ENCODE measurements around the gene ARL5B.
"Not testable (repeated sequence)": the region's sequence is repeated elsewhere in the genome, so short reads cannot be mapped to it uniquely, and the experiment has no call there.

Gene ARL5B, protein sequence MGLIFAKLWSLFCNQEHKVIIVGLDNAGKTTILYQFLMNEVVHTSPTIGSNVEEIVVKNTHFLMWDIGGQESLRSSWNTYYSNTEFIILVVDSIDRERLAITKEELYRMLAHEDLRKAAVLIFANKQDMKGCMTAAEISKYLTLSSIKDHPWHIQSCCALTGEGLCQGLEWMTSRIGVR

DNA sequence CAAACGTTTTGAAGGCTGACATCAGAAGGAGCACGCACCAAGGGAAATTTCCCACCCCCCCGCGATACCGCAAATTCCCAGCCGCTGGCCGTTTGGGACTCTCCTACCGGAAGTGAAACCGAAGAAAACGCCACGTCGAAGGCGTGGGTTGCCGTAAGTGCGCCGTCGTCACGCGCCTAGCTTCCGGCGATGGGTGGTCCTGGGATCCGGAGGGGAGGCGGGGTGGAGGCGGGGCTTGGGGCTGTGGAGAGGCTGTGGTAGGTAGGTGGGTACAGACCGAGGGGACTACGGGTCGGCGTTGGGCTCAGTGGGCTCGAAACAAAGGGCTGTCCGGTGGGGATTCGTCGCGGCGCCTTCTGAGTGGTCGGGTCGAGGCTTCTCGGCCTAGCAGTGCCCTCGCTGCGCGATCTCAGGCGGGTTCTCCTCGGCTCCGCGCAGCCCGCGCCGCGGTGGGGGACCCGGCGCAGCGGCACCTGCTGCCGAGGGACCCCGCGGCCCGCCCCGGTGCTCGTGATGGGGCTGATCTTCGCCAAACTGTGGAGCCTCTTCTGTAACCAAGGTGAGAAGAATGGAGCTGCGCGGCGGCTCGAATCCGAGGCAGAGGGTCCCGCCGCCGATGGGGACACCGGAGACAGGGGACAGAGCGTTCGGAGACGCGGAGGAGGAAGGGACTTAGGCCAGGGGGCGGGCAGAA lies at the start of gene ARL5B:
TSS of gene ARL5B (plus strand) at position 307 of the 694 bp plus-strand sequence. CDS start at position 514, 207 bp downstream.
- peak; percentile 81 for DNase-seq

DNA sequence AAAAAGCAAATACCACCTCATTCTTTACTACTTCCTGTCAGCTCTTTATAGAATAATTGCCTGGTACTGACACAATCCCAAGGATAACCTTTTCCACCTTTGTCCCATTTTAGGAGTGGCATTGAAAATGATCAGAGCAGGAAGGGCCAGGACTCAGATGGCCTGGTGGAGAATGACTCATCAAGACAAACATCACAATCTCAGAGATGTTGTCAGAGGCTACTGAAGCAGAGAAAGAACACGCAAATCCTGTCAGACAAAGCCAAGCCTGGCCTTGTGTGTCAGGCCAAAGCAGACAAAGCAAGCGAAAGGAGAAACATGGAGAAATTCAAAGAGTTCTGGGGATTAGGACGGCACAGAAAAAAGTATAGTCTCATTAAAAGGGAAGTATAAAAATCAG lies 48.7 kb upstream of the ARL5B start:
- DNase-seq = peak; percentile 18

DNA sequence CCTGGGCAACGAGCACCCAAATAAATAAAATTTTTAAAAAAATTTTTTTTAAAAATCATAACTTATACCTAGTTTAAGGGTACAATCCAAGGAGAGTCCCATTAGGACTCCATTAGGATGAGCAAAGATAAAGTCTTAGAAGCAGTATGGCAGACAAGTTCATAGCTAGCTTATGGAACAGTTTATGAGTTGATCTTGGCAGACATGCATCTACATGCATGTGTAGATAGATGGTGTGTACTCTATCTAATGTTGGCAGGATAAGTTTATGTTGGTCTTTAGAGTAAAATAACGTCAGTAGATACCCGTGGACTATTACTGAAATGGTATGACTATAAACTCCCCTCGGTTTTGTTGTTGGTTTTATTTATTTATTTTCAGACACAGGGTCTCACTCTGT lies 48.1 kb upstream of the ARL5B start:
- no peak for DNase-seq

DNA sequence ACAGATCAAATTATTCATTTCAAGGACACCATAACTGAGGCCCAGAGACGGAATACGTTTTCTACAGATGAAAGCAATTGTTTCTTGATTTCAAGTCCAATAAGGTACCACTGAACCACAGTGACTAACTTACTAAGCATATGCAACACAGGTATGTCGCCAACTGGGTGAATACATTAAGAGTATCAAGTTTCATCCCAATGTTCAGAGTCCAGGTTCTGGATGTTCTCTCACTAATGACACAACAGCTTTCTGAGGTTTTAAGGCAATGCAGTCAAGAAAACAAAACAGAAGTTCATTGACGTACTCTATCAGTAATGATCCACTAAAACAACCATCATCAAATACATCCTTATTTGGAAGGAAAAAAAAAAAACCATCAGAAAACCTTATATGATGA lies 43.6 kb upstream of the ARL5B start:
- DNase-seq = no peak

DNA sequence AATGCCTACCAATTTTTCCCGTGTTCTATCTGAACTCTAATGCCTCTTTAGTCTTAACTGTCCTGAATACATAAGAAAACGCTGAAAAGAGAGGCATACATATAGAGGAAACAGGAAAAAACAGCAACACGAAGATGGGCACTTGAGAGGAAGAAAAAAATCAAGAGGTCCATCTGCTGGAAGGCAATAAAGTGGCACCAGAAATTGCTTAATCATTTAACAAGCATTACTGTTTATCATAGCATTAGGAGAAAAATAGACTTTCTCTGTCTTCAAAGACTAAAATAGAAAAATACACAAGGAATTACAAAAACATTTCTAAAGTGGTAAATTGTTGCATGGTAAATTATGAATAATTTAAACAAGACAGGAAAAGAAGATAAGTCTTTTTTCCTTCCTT lies 42.9 kb upstream of the ARL5B start:
- DNase-seq = no peak

DNA sequence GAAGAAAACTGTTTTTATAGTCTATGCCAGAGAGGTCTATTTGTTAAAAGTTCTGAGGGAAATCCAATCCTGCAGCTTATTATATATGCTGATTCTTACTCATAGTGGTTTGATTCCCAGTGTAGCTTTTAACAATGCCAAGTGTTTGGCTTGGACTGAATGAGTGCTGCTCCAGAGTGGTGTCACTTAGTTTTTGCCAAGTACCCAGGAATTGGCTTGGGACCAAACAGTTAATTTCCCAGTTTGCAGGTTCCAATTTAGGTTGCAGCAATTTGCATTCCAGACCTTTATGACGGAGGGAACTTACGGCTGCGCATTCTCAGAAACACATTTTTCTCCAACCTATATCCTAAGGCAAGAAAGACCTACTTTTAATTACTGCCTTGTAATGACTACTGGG lies 40.2 kb upstream of the ARL5B start:
- DNase-seq = no peak

DNA sequence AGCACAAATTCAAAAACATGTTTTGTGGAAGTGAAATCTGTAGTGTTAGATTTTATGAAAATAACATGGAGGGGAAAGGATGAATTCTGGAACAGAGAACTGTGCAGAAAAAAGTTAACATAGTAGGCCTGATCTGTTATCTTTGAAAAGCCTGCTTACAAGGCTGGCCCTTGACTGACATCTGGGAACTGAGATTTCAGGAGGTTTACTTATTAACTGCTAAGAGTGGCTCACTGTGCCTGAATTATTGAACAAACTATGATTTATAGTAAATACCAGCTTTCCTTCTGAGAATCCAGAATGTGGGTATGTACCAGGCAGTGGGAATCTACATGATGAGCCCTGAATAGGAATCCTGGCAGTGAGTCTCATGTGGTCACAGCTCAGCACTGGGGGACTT lies 38.4 kb upstream of the ARL5B start:
- no peak for DNase-seq

DNA sequence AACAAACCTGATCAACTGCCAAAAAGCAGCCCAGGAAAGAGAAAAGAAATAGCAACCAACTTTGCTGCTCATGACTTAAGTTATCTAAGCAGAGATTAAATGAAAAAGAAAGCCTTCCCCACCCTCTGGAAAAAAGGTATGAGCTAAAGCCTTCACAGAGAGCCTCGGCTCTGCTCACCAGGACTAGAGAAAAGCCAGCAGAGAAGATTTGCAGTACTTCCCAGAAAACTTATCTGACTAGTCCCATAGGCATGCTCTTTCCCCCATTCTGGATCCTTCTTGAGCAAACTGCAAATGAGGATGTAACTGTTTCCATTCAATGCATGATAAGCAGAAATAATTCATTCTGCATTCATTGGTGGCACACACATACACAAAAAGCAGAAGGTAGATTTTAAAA lies 35.6 kb upstream of the ARL5B start:
- not testable (repeated sequence) for DNase-seq

DNA sequence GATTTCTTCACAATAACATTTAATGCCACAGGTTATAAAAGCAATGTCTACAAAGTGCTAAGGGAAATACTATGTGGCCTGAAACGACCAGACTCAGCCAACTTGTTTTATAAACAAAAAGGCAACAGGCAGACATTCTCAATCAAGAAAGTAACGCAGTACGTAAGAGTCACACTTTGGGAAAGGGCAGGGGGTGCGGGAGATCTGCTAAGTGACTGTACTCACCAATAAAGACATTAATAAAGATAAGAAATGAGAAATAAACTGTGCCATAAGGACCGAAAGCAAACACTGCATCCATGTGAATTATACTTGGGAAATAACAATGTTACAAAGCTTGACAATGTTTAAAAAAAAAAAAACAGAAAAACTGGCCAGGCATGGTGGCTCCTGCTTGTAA lies 33.3 kb upstream of the ARL5B start:
- no peak for DNase-seq

DNA sequence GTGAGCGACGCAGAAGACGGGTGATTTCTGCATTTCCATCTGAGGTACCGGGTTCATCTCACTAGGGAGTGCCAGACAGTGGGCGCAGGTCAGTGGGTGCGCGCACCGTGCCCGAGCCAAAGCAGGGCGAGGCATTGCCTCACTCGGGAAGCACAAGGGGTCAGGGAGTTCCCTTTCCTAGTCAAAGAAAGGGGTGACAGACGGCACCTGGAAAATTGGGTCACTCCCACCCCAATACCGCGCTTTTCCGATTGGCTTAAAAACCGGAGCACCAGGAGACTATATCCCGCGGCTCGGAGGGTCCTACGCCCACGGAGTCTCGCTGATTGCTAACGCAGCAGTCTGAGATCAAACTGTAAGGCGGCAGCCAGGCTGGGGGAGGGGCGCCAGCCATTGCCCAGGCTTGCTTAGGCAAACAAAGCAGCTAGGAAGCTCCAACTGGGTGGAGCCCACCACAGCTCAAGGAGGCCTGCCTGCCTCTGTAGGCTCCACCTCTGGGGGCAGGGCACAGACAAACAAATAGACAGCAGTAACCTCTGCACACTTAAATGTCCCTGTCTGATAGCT lies 31.7 kb upstream of the ARL5B start:
- DNase-seq = not testable (repeated sequence)

DNA sequence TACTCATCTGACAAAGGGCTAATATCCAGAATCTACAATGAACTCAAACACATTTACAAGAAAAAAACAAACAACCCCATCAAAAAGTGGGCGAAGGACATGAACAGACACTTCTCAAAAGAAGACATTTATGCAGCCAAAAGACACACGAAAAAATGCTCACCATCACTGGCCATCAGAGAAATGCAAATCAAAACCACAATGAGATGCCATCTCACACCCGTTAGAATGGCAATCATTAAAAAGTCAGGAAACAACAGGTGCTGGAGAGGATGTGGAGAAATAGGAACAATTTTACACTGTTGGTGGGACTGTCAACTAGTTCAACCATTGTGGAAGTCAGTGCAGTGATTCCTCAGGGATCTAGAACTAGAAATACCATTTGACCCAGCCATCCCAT lies 26.7 kb upstream of the ARL5B start:
- not testable (repeated sequence) for DNase-seq

DNA sequence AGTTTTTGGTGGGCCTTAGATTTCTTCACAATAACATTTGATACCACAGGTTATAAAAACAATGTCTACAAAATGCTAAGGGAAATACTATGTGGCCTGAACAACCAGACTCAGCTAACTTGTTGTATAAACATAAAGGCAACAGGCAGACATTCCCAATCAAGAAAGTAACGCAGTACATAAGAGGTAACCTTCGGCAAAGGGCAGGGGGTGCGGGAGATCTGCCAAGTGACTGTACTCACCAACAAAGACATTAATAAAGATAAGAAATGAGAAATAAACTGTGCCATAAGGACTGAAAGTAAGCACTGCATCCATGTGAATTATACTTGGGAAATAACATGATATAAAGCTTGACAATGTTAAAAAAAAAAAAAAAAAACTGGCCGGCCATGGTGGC lies 23.2 kb upstream of the ARL5B start:
- no peak for DNase-seq

DNA sequence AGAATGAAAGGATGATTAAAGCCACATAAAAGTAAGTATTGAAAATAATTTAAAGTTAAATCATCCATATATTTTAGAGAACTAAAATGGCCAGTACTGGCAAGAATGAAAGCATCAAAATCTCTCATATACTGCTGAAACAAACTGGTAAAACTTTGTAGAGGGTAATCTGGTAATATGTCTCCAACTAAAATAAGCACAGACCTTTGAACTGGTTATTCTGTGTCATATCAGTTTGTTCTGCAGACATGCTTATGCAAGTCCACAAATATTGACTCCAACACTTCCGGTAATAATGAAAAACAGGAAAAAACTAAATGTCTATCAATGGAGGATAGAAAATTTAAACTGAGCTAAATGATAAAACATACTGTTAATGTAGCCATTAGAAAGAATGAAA lies 21.8 kb upstream of the ARL5B start:
- DNase-seq = not testable (repeated sequence)

DNA sequence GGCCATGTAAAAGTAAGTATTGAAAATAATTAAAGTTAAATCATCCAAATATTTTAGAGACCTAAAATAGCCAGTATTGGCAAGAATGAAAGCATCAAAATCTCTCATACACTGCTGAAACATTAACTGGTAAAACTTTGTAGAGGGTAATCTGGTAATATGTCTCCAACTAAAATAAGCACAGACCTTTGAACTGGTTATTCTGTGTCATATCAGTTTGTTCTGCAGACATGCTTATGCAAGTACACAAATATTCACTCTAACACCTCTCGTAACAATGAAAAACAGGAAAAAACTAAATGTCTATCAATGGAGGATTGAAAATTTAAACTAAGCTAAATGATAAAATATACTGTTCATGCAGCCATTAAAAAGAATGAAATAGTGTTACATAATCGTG lies 19.5 kb upstream of the ARL5B start:
- DNase-seq = not testable (repeated sequence)

DNA sequence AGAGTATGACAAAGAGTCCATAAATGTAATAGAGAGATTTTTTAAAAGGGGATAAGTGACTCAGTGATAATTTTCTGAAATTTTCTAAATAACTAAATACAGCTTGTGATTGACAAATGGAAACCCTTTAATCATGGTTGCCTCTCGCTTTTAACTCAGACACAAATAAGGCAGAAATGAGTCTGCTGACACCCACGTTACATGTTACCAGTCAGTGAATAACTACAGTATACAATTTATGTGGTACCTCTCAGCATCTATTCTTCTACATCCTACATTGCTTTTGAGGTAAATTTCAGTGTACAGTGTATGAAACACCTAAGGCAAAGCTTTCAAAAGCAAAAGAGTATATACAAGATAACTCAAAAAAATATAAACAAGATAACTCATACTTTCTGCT lies 12.1 kb upstream of the ARL5B start:
- DNase-seq = no peak

DNA sequence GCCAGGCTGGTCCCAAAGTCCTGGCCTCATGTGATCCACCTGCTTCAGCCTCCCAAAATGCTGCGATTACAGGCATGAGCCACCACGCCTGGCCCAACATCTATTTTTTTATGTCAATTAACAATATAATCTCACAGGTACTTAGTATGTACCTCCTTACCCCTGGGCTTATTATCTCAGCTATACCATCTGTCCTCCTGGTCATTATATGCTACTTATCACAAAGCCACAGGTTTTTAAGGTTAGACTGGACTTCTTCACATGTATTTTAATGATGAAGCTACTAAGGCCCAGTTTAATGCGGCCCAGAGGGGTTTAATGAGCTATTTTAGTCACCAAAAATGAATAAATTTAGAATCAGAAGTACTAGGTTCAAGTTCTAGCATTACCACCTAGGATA lies 11.3 kb upstream of the ARL5B start:
- no peak for DNase-seq

DNA sequence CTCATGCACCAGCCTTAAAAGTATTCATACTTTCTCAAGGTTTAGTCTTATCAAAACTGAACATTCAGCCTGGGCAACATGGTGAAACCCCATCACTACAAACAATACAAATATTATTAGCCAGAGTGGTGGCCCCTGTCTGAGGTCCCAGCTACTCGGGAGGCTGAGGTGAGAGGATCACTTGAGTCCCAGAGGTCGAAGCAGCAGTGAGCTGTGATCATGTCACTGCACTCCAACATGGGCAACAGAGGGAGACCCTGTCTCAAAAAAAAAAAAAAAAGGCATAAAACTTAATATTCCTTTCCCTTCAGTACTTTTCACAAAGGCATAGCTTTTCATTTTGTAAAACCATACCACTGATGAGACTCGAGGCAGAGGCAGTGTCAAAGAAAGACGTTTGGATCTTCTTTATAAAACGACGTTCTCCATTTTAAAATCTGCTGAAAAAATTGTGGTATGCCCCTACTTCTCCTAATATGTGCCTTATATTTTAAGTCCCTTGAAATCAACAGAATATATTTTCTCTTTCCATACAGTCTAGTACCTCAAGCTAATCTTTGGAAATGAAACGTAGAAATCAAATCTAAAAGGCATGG lies 9.8 kb upstream of the ARL5B start:
- no peak for DNase-seq

DNA sequence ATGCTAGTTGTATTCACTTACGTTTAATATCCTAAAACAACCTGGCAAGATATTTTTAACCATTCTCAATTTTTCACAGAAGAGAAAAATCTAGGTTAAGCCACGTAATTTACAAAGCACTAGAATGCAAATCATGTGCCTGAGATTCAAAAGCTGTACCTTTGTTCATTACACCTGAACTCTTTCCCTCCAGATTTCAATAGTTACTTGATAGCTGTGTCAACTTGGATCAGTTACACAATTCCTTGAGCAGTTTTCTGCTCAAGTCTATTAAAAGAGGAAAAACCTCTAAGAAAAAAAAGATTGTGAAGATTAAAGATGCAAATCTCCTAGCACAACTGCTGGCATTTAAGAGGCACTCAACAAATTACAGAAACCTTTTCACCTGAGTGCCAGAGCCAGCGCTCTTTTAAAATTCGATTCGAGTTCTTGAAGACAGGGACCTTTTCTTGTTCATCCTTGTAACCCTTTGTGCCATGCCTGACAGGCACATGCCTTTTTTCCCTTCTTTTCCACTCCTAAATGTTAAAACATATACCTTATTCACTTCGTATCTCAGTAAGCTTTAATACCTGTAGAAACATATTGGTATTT lies 8.7 kb upstream of the ARL5B start:
- DNase-seq = no peak

DNA sequence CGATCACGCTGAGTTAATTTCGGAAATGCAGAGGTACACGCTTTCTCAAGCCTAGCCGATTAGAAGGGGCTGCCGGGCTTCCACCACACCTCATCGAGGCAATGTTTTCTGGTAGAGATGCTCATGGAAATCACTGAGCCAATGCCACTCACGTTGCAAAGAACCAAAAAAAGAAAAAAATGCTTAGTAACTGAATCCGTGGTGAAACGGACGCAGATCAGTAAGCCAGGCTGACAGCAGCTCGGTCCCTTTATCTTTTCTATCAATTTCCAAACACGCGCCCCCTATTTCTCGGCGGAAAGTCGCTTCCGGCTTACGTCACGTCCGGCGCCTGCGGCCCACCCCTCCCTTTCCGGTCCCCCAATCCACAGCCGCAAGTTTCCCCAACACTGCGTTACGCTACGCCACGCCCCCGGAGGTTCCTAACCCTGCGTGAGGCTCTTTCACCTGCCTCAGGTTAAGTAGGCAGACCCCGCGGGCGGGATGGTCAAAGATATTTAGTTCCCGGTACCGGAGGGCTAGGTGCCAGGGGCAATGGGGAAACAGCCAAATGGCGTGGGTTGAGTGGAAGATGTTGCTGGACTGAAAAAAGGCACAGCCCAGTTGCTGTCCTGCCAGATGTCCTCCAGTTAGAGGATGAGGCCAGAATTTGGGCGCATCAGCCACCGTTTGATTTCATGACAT lies 7.8 kb upstream of the ARL5B start, which contains the start of gene NSUN6:
TSS of gene NSUN6 (minus strand) at position 264 of the 684 bp plus-strand sequence. CDS start 384 bp downstream, outside the sequence.
- DNase-seq = no peak

DNA sequence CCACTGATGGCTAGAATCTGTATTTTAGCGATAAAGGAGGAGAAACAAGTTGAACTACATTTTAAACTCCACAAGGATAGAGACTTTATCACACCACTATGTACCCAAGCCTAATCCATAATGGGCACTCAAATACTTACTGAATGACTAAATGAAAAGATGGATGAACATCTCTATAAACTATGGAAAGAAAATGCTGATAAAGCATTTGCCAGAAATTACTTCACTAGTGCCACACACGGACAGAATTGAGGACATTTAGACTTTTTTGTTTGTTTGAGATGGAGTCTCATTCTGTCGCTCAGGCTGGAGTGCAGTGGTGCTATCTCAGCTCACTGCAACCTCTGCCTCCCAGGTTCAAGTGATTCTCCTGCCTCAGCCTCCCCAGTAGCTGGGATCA lies 6.1 kb upstream of the ARL5B start:
- no peak for DNase-seq

DNA sequence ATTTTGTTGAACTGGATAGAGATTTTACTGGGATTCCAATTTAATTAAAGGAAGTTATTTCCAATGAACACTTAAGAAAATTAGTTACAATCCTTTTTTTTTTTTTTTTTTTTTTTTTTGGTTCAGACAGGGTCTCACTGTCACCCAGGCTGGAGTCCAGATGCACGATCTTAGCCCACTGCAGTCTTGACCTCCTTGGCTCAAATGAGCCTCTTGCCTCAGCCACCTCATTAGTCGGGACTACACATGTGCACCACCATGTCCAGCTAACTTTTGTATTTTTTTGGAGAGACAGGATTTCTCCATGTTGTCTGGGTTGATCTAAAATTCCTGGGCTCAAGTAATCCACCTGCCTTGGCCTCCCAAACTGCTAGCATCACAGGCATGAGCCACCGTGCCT lies 2.5 kb upstream of the ARL5B start:
- DNase-seq = no peak

DNA sequence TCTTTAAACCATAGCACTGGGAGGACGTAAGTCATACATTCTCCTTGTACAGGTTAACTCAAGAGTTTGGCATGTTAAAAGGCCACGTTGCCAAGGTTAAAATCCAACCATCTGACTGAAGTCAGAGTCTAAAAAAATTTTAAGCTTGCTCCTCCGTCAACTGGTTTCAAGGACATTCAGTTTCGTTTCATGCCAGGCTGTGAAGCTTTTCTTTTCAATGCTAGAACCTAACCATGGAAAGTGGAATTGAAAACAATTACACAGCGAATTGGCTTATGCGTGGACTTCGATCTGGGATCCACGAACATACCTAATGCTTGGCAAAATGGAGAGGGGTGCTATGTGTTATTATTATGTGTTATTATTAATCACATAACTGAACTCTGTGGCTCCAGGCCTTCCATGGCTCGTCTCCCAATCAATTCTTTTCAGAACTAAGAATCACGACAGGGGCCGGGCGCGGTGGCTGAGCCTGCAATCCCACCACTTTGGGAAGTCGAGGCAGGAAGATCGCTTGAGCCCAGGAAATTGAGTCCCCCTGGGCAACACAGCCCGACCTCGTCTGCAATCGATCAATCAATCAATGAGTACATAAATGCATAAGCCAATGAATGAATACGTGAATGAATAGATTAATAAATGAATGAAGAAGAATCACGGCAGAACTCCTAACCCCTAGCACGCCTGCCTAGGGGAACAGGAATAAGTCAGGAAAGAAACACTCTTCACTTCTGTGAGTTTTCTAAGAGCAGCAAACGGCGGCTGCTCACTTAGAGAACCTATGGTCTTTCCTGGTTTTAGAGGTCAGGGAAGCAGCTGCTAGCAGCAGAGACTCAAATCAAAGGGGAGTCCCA lies 733 bp upstream of the ARL5B start:
- DNase-seq = no peak
